Measurements from ENCODE around the gene CEP83.

Gene CEP83

GRCh38 chr12:94265539-94265938 is 194.1 kb downstream of the CEP83 start:
- H3K4me3 ChIP-seq (ENCODE audit: low read depth, low read length): no peak overlapping the region
- no peak for TF ChIP-seq CTCF (IDR thresholded peaks at IDR 0.05; ENCODE audit: borderline replicate concordance, insufficient read depth, low read depth, low read length)

- TF ChIP-seq CTCF (IDR thresholded peaks at IDR 0.05; ENCODE audit: borderline replicate concordance, insufficient read depth, low read depth, low read length): no peak
- no peak overlapping the region for H3K4me3 ChIP-seq (ENCODE audit: low read depth, low read length)
Observed at GRCh38 chr12:94264736-94265485, 194.8 kb downstream of the CEP83 start.

- no peak overlapping the region for H3K4me3 ChIP-seq (ENCODE audit: low read depth, low read length)
- TF ChIP-seq CTCF (IDR thresholded peaks at IDR 0.05; ENCODE audit: borderline replicate concordance, insufficient read depth, low read depth, low read length): no peak
Observed at GRCh38 chr12:94263905-94264561, 195.6 kb downstream of the CEP83 start.

GRCh38 chr12:94263011-94263811 is 196.5 kb downstream of the CEP83 start:
- TF ChIP-seq CTCF (IDR thresholded peaks at IDR 0.05; ENCODE audit: borderline replicate concordance, insufficient read depth, low read depth, low read length): no peak
- no peak overlapping the region for H3K4me3 ChIP-seq (ENCODE audit: low read depth, low read length)

- TF ChIP-seq CTCF (IDR thresholded peaks at IDR 0.05; ENCODE audit: borderline replicate concordance, insufficient read depth, low read depth, low read length): no peak
- peak overlapping the region; percentile 37 for H3K4me3 ChIP-seq (ENCODE audit: low read depth, low read length)
Observed at GRCh38 chr12:94262228-94263010, 197.2 kb downstream of the CEP83 start.

GRCh38 chr12:94261786-94262185 is 197.9 kb downstream of the CEP83 start:
- TF ChIP-seq CTCF (IDR thresholded peaks at IDR 0.05; ENCODE audit: borderline replicate concordance, insufficient read depth, low read depth, low read length): no peak
- no peak overlapping the region for H3K4me3 ChIP-seq (ENCODE audit: low read depth, low read length)

All from GM12875 (cell line).